ENCODE results near the gene ZNF541. TPM values are rescaled to one million over a fixed set of nuclear protein-coding genes. Genes with fewer than 3 reads are reported as not detected.

Gene ZNF541
- total and polyA plus RNA-seq, 10 of the 15 experiments (the other 5 are each of a cell fraction or from before 2014, with no cell fraction given): 0.03 to 0.12 (median 0.07) TPM; not detected in 4

DNA sequence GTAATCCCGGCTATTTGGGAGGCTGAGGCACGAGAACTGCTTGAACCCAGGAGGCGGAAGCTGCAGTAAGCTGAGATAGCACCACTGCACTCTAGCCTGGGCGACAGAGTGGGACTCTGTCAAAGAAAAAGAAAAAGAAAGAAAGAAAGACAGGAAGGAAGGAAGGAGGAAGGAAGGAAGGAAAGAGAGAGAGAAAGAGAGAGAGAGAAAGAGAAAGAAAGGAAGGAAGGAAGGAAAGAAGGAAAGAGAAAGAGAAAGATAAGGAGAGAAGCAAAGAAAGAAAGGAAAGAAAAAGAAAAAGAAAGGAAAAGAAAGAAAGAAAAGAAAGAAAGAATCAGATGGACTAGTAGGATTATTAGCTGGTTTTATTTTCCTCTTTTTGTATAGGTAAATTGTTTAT, 22.8 kb downstream of the ZNF541 start (continued):
- TF ChIP-seq, protein P1, sequence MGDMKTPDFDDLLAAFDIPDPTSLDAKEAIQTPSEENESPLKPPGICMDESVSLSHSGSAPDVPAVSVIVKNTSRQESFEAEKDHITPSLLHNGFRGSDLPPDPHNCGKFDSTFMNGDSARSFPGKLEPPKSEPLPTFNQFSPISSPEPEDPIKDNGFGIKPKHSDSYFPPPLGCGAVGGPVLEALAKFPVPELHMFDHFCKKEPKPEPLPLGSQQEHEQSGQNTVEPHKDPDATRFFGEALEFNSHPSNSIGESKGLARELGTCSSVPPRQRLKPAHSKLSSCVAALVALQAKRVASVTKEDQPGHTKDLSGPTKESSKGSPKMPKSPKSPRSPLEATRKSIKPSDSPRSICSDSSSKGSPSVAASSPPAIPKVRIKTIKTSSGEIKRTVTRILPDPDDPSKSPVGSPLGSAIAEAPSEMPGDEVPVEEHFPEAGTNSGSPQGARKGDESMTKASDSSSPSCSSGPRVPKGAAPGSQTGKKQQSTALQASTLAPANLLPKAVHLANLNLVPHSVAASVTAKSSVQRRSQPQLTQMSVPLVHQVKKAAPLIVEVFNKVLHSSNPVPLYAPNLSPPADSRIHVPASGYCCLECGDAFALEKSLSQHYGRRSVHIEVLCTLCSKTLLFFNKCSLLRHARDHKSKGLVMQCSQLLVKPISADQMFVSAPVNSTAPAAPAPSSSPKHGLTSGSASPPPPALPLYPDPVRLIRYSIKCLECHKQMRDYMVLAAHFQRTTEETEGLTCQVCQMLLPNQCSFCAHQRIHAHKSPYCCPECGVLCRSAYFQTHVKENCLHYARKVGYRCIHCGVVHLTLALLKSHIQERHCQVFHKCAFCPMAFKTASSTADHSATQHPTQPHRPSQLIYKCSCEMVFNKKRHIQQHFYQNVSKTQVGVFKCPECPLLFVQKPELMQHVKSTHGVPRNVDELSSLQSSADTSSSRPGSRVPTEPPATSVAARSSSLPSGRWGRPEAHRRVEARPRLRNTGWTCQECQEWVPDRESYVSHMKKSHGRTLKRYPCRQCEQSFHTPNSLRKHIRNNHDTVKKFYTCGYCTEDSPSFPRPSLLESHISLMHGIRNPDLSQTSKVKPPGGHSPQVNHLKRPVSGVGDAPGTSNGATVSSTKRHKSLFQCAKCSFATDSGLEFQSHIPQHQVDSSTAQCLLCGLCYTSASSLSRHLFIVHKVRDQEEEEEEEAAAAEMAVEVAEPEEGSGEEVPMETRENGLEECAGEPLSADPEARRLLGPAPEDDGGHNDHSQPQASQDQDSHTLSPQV (IDR thresholded peaks at IDR 0.05): no peak
- TF ChIP-seq ZNF274 (IDR thresholded peaks at IDR 0.05; ENCODE audit: insufficient read depth, insufficient read length): no peak
- TF ChIP-seq, protein P2, sequence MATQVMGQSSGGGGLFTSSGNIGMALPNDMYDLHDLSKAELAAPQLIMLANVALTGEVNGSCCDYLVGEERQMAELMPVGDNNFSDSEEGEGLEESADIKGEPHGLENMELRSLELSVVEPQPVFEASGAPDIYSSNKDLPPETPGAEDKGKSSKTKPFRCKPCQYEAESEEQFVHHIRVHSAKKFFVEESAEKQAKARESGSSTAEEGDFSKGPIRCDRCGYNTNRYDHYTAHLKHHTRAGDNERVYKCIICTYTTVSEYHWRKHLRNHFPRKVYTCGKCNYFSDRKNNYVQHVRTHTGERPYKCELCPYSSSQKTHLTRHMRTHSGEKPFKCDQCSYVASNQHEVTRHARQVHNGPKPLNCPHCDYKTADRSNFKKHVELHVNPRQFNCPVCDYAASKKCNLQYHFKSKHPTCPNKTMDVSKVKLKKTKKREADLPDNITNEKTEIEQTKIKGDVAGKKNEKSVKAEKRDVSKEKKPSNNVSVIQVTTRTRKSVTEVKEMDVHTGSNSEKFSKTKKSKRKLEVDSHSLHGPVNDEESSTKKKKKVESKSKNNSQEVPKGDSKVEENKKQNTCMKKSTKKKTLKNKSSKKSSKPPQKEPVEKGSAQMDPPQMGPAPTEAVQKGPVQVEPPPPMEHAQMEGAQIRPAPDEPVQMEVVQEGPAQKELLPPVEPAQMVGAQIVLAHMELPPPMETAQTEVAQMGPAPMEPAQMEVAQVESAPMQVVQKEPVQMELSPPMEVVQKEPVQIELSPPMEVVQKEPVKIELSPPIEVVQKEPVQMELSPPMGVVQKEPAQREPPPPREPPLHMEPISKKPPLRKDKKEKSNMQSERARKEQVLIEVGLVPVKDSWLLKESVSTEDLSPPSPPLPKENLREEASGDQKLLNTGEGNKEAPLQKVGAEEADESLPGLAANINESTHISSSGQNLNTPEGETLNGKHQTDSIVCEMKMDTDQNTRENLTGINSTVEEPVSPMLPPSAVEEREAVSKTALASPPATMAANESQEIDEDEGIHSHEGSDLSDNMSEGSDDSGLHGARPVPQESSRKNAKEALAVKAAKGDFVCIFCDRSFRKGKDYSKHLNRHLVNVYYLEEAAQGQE (IDR thresholded peaks at IDR 0.05; ENCODE audit: low read depth, low read length): no peak
- TF ChIP-seq, protein P3, sequence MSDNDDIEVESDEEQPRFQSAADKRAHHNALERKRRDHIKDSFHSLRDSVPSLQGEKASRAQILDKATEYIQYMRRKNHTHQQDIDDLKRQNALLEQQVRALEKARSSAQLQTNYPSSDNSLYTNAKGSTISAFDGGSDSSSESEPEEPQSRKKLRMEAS (IDR thresholded peaks at IDR 0.05; ENCODE audit: low read depth, low read length): no peak
- TF ChIP-seq EGR1 (IDR thresholded peaks at IDR 0.05; ENCODE audit: borderline replicate concordance in 1 of 2, low read depth in 2 of 2, low read length in 2 of 2): no peak
- no peak for TF ChIP-seq ZBTB4 (CRISPR knock-in tag; IDR thresholded peaks at IDR 0.05)
- no peak for TF ChIP-seq TCF7 (IDR thresholded peaks at IDR 0.05; ENCODE audit: borderline replicate concordance)
- no peak for TF ChIP-seq SKIL (IDR thresholded peaks at IDR 0.05; ENCODE audit: low read depth, poor library complexity, severe bottlenecking)
- TF ChIP-seq PAX5 (IDR thresholded peaks at IDR 0.05; ENCODE audit: borderline replicate concordance, low read depth, low read length): no peak
